ENCODE results near the gene TNFSF13.

DNA sequence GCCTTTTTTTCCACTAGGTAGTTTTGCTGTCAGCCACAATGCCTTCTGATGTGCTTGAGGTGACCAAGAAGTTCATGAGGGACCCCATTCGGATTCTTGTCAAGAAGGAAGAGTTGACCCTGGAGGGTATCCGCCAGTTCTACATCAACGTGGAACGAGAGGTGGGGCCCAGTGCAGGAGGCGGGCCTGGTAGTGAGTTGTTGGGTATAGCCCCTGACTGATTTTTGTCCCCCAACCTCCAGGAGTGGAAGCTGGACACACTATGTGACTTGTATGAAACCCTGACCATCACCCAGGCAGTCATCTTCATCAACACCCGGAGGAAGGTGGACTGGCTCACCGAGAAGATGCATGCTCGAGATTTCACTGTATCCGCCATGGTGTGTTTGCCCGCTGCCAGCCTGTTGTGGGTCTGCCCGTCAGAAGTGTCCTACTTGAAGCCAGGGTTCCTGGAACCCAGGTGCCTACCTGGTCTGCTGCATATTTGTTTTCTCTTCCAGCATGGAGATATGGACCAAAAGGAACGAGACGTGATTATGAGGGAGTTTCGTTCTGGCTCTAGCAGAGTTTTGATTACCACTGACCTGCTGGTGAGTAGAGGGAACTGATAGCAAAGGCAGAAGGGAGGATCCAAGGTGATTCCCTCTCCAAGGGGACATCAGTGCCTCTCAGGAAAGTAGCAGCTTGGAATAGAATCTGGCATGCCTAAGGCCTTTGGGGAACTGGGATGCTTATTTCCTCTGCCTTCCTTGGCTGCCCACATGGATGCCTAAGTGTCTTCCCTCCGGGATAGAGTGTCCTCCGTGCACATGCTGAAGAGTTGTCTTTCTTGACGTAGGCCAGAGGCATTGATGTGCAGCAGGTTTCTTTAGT lies 19.0 kb downstream of the TNFSF13 start:
- TF ChIP-seq, protein P1, sequence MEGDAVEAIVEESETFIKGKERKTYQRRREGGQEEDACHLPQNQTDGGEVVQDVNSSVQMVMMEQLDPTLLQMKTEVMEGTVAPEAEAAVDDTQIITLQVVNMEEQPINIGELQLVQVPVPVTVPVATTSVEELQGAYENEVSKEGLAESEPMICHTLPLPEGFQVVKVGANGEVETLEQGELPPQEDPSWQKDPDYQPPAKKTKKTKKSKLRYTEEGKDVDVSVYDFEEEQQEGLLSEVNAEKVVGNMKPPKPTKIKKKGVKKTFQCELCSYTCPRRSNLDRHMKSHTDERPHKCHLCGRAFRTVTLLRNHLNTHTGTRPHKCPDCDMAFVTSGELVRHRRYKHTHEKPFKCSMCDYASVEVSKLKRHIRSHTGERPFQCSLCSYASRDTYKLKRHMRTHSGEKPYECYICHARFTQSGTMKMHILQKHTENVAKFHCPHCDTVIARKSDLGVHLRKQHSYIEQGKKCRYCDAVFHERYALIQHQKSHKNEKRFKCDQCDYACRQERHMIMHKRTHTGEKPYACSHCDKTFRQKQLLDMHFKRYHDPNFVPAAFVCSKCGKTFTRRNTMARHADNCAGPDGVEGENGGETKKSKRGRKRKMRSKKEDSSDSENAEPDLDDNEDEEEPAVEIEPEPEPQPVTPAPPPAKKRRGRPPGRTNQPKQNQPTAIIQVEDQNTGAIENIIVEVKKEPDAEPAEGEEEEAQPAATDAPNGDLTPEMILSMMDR (IDR thresholded peaks at IDR 0.05; ENCODE audit: borderline replicate concordance, extremely low read depth, low read length, poor library complexity, severe bottlenecking): no peak
- TF ChIP-seq EZH2 (IDR thresholded peaks at IDR 0.05; ENCODE audit: borderline replicate concordance, low read depth, low read length, severe bottlenecking): no peak
